ENCODE results near the gene NHEJ1.
"Not testable (repeated sequence)": the region's sequence is repeated elsewhere in the genome, so short reads cannot be mapped to it uniquely, and the experiment has no call there.

NHEJ1 gene, protein sequence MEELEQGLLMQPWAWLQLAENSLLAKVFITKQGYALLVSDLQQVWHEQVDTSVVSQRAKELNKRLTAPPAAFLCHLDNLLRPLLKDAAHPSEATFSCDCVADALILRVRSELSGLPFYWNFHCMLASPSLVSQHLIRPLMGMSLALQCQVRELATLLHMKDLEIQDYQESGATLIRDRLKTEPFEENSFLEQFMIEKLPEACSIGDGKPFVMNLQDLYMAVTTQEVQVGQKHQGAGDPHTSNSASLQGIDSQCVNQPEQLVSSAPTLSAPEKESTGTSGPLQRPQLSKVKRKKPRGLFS

GRCh38 chr2:219160186-219161017, at the start of gene NHEJ1:
NHEJ1 (minus strand) TSS chr2:219160815; CDS start chr2:219158362, 2,453 bp downstream.
- peak; percentile 90 for DNase-seq (ENCODE audit: low read depth)

- no peak for DNase-seq (ENCODE audit: low read depth)
Observed at GRCh38 chr2:219209236-219210195, 48.9 kb upstream of the NHEJ1 start.

- no peak for DNase-seq (ENCODE audit: low read depth)
Observed at GRCh38 chr2:219207884-219208740, 47.5 kb upstream of the NHEJ1 start.

DNA sequence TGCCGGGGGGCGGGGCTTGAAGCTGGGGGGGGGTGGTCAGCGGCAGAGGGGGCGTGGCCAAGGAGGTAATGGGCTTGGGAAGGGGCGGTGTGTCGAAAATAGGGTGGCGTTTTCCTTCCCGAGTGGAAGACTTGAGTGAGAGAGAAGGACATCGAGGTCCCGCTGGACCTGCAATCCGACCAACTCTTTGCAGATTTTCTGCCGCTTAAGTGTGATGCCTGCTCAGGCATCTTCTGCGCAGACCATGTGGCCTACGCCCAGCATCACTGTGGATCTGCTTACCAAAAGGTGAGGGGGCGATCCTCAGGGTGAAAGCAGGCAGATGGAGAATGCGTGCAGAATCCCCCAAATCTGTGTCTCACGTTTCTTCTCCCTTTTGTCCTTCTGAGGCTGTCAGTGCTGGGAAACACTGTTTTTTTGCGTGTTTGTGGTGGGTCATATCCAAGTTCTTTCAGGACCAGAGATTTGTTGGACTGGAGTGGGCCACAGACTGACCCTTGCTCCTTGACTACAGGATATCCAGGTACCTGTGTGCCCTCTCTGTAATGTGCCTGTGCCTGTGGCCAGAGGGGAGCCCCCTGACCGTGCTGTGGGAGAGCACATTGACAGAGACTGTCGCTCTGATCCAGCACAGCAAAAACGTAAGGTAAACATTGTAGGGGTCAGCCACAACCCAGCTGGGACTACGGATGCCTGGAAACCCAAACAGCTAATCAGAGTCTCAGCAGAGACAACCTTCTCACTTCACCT, 46.7 kb upstream of the NHEJ1 start:
- no peak for DNase-seq (ENCODE audit: low read depth)

GRCh38 chr2:219206328-219207133, 45.9 kb upstream of the NHEJ1 start, which contains the start of gene ZFAND2B:
ZFAND2B (plus strand) TSS chr2:219206782; CDS start chr2:219206988, 206 bp downstream.
- peak; percentile 85 for DNase-seq (ENCODE audit: low read depth)

GRCh38 chr2:219205981-219206327, 45.3 kb upstream of the NHEJ1 start:
- DNase-seq (ENCODE audit: low read depth): no peak

GRCh38 chr2:219205165-219205538, 44.5 kb upstream of the NHEJ1 start:
- DNase-seq (ENCODE audit: low read depth): no peak

DNA sequence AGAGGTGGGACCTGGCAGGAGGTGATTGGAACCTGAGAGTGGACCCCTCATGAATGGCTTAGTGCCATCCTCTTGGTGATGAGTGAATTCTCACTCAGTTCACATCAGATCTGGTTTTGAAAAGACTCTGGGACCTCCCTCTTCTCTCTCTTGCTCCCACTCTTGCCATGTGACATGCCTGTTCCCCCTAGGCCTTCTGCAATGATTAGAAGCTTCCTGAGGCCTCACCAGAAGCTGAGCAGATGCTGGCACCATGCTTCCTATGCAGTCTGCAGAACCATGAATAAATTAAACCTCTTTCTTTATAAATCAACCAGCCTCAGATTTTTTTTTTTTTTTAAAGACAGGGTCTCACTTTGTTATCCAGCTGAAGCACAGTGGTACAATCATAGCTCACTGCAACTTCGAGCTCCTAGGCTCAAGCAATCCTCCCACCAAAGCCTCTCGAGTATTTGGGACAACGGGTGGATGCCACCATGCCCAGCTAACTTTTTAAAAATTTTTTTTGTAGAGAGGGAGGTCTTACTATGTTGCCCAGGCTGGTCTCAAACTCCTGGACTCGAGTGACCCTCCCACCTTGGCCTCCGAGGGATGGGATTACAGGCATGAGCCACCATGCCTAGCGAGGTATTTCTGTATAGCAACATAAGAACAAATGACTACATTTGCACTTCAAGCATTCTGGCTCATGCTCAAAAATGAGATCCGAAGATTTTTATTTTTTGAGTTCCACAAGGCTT, 44.0 kb upstream of the NHEJ1 start:
- no peak for DNase-seq (ENCODE audit: low read depth)

GRCh38 chr2:219201331-219201730, 40.7 kb upstream of the NHEJ1 start:
- not testable (repeated sequence) for DNase-seq (ENCODE audit: low read depth)

- DNase-seq (ENCODE audit: low read depth): not testable (repeated sequence)
Observed at GRCh38 chr2:219200502-219201326, 40.1 kb upstream of the NHEJ1 start.

GRCh38 chr2:219199470-219200211, 39.0 kb upstream of the NHEJ1 start:
- DNase-seq (ENCODE audit: low read depth): no peak

DNA sequence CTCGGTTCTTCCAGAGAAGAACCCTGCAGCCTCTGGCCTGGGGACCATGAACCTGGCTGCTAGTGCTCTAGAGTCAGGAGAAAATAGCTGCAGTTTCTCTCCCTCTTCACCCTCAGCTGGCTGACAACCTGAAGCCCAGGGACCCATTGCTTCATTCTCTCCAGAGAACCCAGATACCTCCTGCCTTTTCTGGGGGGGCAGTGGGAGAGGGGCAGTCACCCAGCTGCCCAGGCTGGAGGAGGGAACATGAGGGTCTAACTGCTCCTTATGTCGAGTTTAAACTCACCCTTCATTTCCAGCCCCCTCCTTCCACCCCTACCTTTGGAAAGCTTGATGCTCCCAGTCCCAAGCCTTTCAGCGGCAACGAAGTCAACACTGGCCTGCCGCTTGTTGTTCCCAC, 38.4 kb upstream of the NHEJ1 start:
- DNase-seq (ENCODE audit: low read depth): no peak

- DNase-seq (ENCODE audit: low read depth): no peak
Observed at GRCh38 chr2:219197388-219197787, 36.8 kb upstream of the NHEJ1 start.

- DNase-seq (ENCODE audit: low read depth): no peak
Observed at GRCh38 chr2:219186754-219187456, 26.3 kb upstream of the NHEJ1 start.

GRCh38 chr2:219184121-219184520, 23.5 kb upstream of the NHEJ1 start:
- no peak for DNase-seq (ENCODE audit: low read depth)

- DNase-seq (ENCODE audit: low read depth): no peak
Observed at GRCh38 chr2:219183151-219183772, 22.6 kb upstream of the NHEJ1 start.

All from stromal cell of bone marrow (primary cell).